H9 (cell line): ENCODE measurements around the gene PPA1. TPM values are rescaled to one million over a fixed set of nuclear protein-coding genes. Genes with fewer than 3 reads are reported as not detected.
A peak's percentile ranks its signal among the peaks of the same experiment; 100 is the strongest.

ENCODE experiments used
- DNase-seq: peaks from one replicate; pipeline ENCODE4 v3.0.0-alpha.2; 2017
- H2AFZ ChIP-seq: one replicate; pipeline ENCODE4 v1.6.1; 2013; ENCODE audit warnings: mild to moderate bottlenecking, low read length, control low read depth, moderate library complexity
- H2AK5ac ChIP-seq: 2 replicates; pipeline ENCODE4 v1.6.1; 2013; ENCODE audit warnings: low read length, control low read depth, mixed read lengths; ENCODE audit not compliant: insufficient read length
- H2BK120ac ChIP-seq: one replicate; pipeline ENCODE4 v1.6.1; 2013; ENCODE audit warnings: low read depth, mild to moderate bottlenecking, low read length, control low read depth, inconsistent platforms; ENCODE audit not compliant: poor library complexity, severe bottlenecking
- H2BK12ac ChIP-seq: 2 replicates; pipeline ENCODE4 v1.6.1; 2013; ENCODE audit warnings: low read length, control low read depth, mixed read lengths, low read depth; ENCODE audit not compliant: insufficient read length
- H2BK15ac ChIP-seq: 2 replicates; pipeline ENCODE4 v1.6.1; 2013; ENCODE audit warnings: low read depth, low read length, control low read depth
- H2BK20ac ChIP-seq: one replicate; pipeline ENCODE4 v1.6.1; 2013; ENCODE audit warnings: low read depth, mild to moderate bottlenecking, low read length, control low read depth, inconsistent platforms; ENCODE audit not compliant: poor library complexity, severe bottlenecking
- H2BK5ac ChIP-seq: 2 replicates; pipeline ENCODE4 v1.6.1; 2013; ENCODE audit warnings: low read length, control low read depth, mixed read lengths; ENCODE audit not compliant: insufficient read length
- H3K14ac ChIP-seq: 2 replicates; pipeline ENCODE4 v1.6.1; 2013; ENCODE audit warnings: low read length, control low read depth; ENCODE audit not compliant: insufficient read depth
- H3K18ac ChIP-seq: 2 replicates; pipeline ENCODE4 v1.6.1; 2013; ENCODE audit warnings: low read depth, mild to moderate bottlenecking, mixed read lengths, low read length, control low read depth; ENCODE audit not compliant: insufficient read length
- H3K23ac ChIP-seq: 2 replicates; pipeline ENCODE4 v1.6.1; 2013; ENCODE audit warnings: low read length, control low read depth, mixed read lengths, low read depth; ENCODE audit not compliant: insufficient read length
- H3K23me2 ChIP-seq: 2 replicates; pipeline ENCODE4 v1.6.1; 2013; ENCODE audit warnings: low read depth, mild to moderate bottlenecking, mixed read lengths, low read length, control low read depth; ENCODE audit not compliant: insufficient read length, poor library complexity, severe bottlenecking
- H3K27ac ChIP-seq: 2 replicates; pipeline ENCODE4 v1.5.1; 2013; ENCODE audit warnings: low read length, control low read depth, mixed read lengths, low read depth; ENCODE audit not compliant: insufficient read length
- H3K27me3 ChIP-seq: 2 replicates; pipeline ENCODE4 v1.6.1; 2013; ENCODE audit warnings: low read length, control low read depth, inconsistent platforms; ENCODE audit not compliant: insufficient read depth
- H3K4ac ChIP-seq: 2 replicates; pipeline ENCODE4 v1.6.1; 2013; ENCODE audit warnings: low read depth, mild to moderate bottlenecking, control low read depth, inconsistent platforms, low read length, moderate library complexity
- H3K4me1 ChIP-seq: 2 replicates; pipeline ENCODE4 v1.6.1; 2013; ENCODE audit warnings: low read length, control low read depth, inconsistent platforms; ENCODE audit not compliant: insufficient read depth
- H3K4me2 ChIP-seq: 2 replicates; pipeline ENCODE4 v1.6.1; 2013; ENCODE audit warnings: low read length, control low read depth, mixed read lengths; ENCODE audit not compliant: insufficient read length, insufficient read depth
- H3K56ac ChIP-seq: 2 replicates; pipeline ENCODE4 v1.6.1; 2013; ENCODE audit warnings: low read depth, mild to moderate bottlenecking, mixed read lengths, low read length, control low read depth; ENCODE audit not compliant: insufficient read length
- H3K79me1 ChIP-seq: 2 replicates; pipeline ENCODE4 v1.6.1; 2013; ENCODE audit warnings: low read depth, mild to moderate bottlenecking, moderate library complexity, low read length, control low read depth, inconsistent platforms; ENCODE audit not compliant: insufficient read depth, poor library complexity, severe bottlenecking
- H3K79me2 ChIP-seq: 2 replicates; pipeline ENCODE4 v1.6.1; 2013; ENCODE audit warnings: low read length, control low read depth, inconsistent platforms; ENCODE audit not compliant: insufficient read depth
- H3K9ac ChIP-seq: 2 replicates; pipeline ENCODE4 v1.6.1; 2013; ENCODE audit warnings: low read length, control low read depth, mixed read lengths; ENCODE audit not compliant: insufficient read length; ENCODE audit errors: extremely low read depth
- H3K9me3 ChIP-seq: one replicate; pipeline ENCODE4 v1.6.1; 2013; ENCODE audit warnings: low read depth, low read length, inconsistent platforms; ENCODE audit not compliant: control insufficient read depth
- H3T11ph ChIP-seq: one replicate; pipeline ENCODE4 v1.6.1; 2013; ENCODE audit warnings: mild to moderate bottlenecking, low read length, control low read depth, inconsistent platforms
- H4K20me1 ChIP-seq: one replicate; pipeline ENCODE4 v1.6.1; 2013; ENCODE audit not compliant: control insufficient read depth, insufficient read length, insufficient read depth
- H4K5ac ChIP-seq: 2 replicates; pipeline ENCODE4 v1.6.1; 2013; ENCODE audit warnings: low read depth, mild to moderate bottlenecking, mixed read lengths, low read length, control low read depth; ENCODE audit not compliant: insufficient read length
- H4K8ac ChIP-seq: replicated peaks from 2 replicates; pipeline ENCODE4 v1.6.1; 2013; ENCODE audit warnings: low read length, control low read depth, mixed read lengths, low read depth; ENCODE audit not compliant: insufficient read length
- H4K91ac ChIP-seq: 2 replicates; pipeline ENCODE4 v1.6.1; 2013; ENCODE audit warnings: low read depth, mild to moderate bottlenecking, moderate library complexity, mixed read lengths, low read length, control low read depth; ENCODE audit not compliant: insufficient read length
- H3K27ac Mint-ChIP-seq, 3 experiments: 2 replicates in 2 of 3; 3 replicates in 1 of 3; pipeline ENCODE4 v1.8.0; 2020 to 2021; ENCODE audit warnings: mixed read lengths in 3 of 3, mild to moderate bottlenecking in 1 of 3, moderate library complexity in 1 of 3
- H3K27me3 Mint-ChIP-seq: 2 replicates; pipeline ENCODE4 v1.8.0; 2021; ENCODE audit warnings: low read depth, mild to moderate bottlenecking, moderate library complexity, mixed read lengths
- H3K36me3 Mint-ChIP-seq, 3 experiments: 2 replicates in 2 of 3; 3 replicates in 1 of 3; pipeline ENCODE4 v1.8.0; 2020 to 2021; ENCODE audit warnings: low read depth in 3 of 3, mixed read lengths in 3 of 3; ENCODE audit not compliant: insufficient read depth in 1 of 3
- H3K4me1 Mint-ChIP-seq, 2 experiments: 2 replicates each; pipeline ENCODE4 v1.8.0; 2020; ENCODE audit warnings: mixed read lengths in 2 of 2
- H3K4me3 Mint-ChIP-seq, 2 experiments: 2 replicates in 1 of 2; 3 replicates in 1 of 2; pipeline ENCODE4 v1.8.0; 2020 to 2021; ENCODE audit warnings: mild to moderate bottlenecking in 2 of 2, mixed read lengths in 2 of 2, moderate library complexity in 1 of 2
- H3K9me3 Mint-ChIP-seq, 2 experiments: 2 replicates in 1 of 2; 3 replicates in 1 of 2; pipeline ENCODE4 v1.8.0; 2020; ENCODE audit warnings: mild to moderate bottlenecking in 2 of 2, mixed read lengths in 2 of 2, moderate library complexity in 1 of 2
- CTCF ChIP-seq: fragments of 200-600 bp; sonication (generic); conservative IDR thresholded peaks from 3 replicates; pipeline ENCODE4 v1.8.0; 2021; ENCODE audit warnings: antibody characterized with exemption, mild to moderate bottlenecking
- WGBS: extraction: QIAGEN DNeasy Blood & Tissue Kit; methylation state at CpG from one replicate; pipeline ENCODE4 v1.1.7; 2013; ENCODE audit warnings: missing lambda C conversion rate, low lambda C conversion rate, mixed read lengths; ENCODE audit not compliant: insufficient read length; ENCODE audit errors: extremely low coverage; 5-methylcytosine and 5-hydroxymethylcytosine counted together
- total RNA-seq: library from RNA; stranded (reverse); gene quantifications from 2 replicates; pipeline ENCODE4 v1.2.1, GENCODE V29; 2021

Gene PPA1
- total RNA-seq, 1 experiment from 2014 or later: 115 TPM

DNA sequence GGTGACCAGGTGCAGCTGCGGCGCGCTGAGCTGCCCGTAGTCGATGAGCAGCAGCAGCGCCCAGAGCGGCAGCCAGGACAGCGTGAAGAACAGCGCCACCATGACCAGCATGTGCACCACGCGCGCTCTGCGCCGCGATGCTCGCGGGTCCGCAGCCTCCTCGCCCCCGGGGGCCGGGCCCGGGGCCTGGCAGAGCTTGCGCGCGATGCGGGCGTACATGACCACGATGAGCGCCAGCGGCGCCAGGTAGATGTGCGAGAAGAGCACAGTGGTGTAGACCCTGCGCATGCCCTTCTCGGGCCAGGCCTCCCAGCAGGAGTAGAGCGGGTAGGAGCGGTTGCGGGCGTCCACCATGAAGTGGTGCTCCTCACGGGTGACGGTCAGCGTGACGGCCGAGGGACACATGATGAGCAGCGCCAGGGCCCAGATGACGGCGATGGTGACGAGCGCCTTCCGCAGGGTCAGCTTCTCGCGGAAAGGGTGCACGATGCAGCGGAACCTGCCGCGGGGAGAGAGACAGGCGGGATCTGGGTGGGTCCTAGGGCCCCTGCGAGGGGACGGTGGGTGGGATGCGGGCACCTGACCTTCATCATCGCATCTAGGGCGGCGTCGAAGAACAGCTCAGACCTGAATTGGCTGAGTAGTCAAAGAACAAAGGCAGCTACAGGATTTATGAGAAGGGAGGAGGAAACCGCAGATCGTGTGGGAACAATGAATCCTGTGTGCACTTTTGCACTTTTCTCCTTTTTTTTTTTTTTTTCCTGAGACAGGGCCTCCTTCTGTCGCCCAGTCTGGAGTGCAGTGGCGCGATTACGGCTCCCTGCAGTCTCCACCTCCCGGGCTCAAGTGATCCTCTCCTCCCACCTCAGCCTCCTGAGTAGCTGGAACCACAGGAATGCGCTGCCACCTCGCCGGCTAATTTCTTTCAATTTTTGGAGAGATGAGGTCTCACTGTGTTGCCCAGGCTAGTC is 22.4 kb upstream of the PPA1 start:
- Mint-ChIP-seq H3K4me1 (peaks cover 6 to 9% of the 10 kb centered on the region in 2 experiments), H3K27ac (no peak overlapping the region; a peak in 1 of 7 replicates), H3K9me3 (no peaks in the 10 kb centered on the region), H3K27me3 (peaks cover 2% of the 10 kb centered on the region), H3K36me3 (no peaks in the 10 kb centered on the region), H3K4me3 (no peak overlapping the region; a peak in 1 of 5 replicates)
- Histone ChIP-seq H3K4me1 (no peaks in the 10 kb centered on the region), H3K23ac (no peak overlapping the region), H2AK5ac (no peak overlapping the region), H3K79me2 (no peaks in the 10 kb centered on the region), H3K14ac (no peak overlapping the region), H3K27me3 (no peaks in the 10 kb centered on the region), H2BK12ac (no peak overlapping the region), H3K79me1 (no peaks in the 10 kb centered on the region), H3K4me2 (no peak overlapping the region), H3K56ac (no peak overlapping the region), H3T11ph (no peak overlapping the region), H4K5ac (no peak overlapping the region), H4K8ac (no peak overlapping the region), H2BK15ac (no peak overlapping the region), H3K23me2 (no peaks in the 10 kb centered on the region), H2AFZ (no peak overlapping the region), H3K9ac (no peak overlapping the region), H3K9me3 (no peaks in the 10 kb centered on the region), H4K20me1 (no peaks in the 10 kb centered on the region), H3K18ac (no peak overlapping the region), H2BK5ac (no peak overlapping the region), H3K27ac (no peak overlapping the region), H2BK120ac (no peak overlapping the region), H4K91ac (no peak overlapping the region), H3K4ac (no peak overlapping the region), H2BK20ac (no peak overlapping the region)
- DNase-seq: peak; percentile 35
- no CpG with 5 or more reads among the region's 73 CpGs for WGBS
- TF ChIP-seq CTCF: no peak
